OCI-LY1 (cell line): ENCODE data around the gene IKZF1.

Source experiments
- H2AFZ ChIP-seq: fragments of 200-600 bp; sonication (generic), shearing (Covaris generic); 2 replicates; pipeline ENCODE4 v1.6.0; 2014; ENCODE audit warnings: antibody characterized with exemption, mild to moderate bottlenecking, low read length
- H3F3A ChIP-seq: fragments of 200-600 bp; sonication (generic), shearing (Covaris generic); 2 replicates; pipeline ENCODE4 v1.6.0; 2014; ENCODE audit warnings: mild to moderate bottlenecking, antibody characterized with exemption, low read length, moderate library complexity; ENCODE audit not compliant: insufficient read depth
- H3K27ac ChIP-seq: fragments of 200-600 bp; sonication (generic); 2 replicates; pipeline ENCODE4 v1.5.1; 2014; ENCODE audit warnings: low read length, mixed run types, mild to moderate bottlenecking, low read depth; ENCODE audit not compliant: poor library complexity, severe bottlenecking
- H3K27me3 ChIP-seq: fragments of 200-600 bp; sonication (generic); 2 replicates; pipeline ENCODE4 v1.6.0; 2014; ENCODE audit warnings: antibody characterized with exemption, mild to moderate bottlenecking, low read length, moderate library complexity; ENCODE audit not compliant: insufficient read depth
- H3K36me3 ChIP-seq: fragments of 200-600 bp; sonication (generic); 2 replicates; pipeline ENCODE4 v1.6.1; 2014; ENCODE audit warnings: mild to moderate bottlenecking, antibody characterized with exemption, low read length, moderate library complexity, mixed read lengths; ENCODE audit not compliant: insufficient read depth
- H3K4me1 ChIP-seq: fragments of 200-600 bp; sonication (generic); 2 replicates; pipeline ENCODE4 v1.5.1; 2014; ENCODE audit warnings: mild to moderate bottlenecking, low read length, moderate library complexity; ENCODE audit not compliant: insufficient read depth, severe bottlenecking
- H3K4me2 ChIP-seq: fragments of 200-600 bp; sonication (generic), shearing (Covaris generic); 2 replicates; pipeline ENCODE4 v1.6.1; 2014; ENCODE audit warnings: low read length
- H3K4me3 ChIP-seq: fragments of 200-600 bp; sonication (generic); 2 replicates; pipeline ENCODE4 v1.5.1; 2014; ENCODE audit warnings: low read length, low read depth, mild to moderate bottlenecking, mixed read lengths; ENCODE audit not compliant: poor library complexity, severe bottlenecking
- H3K79me2 ChIP-seq: fragments of 200-600 bp; shearing (Covaris generic); 2 replicates; pipeline ENCODE4 v1.6.1; 2016; ENCODE audit warnings: mixed run types, low read length, mixed read lengths; ENCODE audit not compliant: insufficient read depth
- H3K9ac ChIP-seq: fragments of 200-600 bp; sonication (generic), shearing (Covaris generic); 2 replicates; pipeline ENCODE4 v1.6.1; 2014; ENCODE audit warnings: mild to moderate bottlenecking, low read length, mixed read lengths
- H3K9me2 ChIP-seq: fragments of 200-600 bp; sonication (generic), shearing (Covaris generic); 2 replicates; pipeline ENCODE4 v1.6.1; 2014; ENCODE audit warnings: low read depth, mild to moderate bottlenecking, low read length, mixed read lengths
- H3K9me3 ChIP-seq: fragments of 200-600 bp; shearing (Covaris generic); 2 replicates; pipeline ENCODE4 v1.6.1; 2014; ENCODE audit warnings: low read length, mixed read lengths
- H4K20me1 ChIP-seq: fragments of 200-600 bp; sonication (generic), shearing (Covaris generic); 2 replicates; pipeline ENCODE4 v1.6.0; 2016; ENCODE audit warnings: mild to moderate bottlenecking, low read length; ENCODE audit not compliant: insufficient read depth
- CTCF ChIP-seq: fragments of 200-600 bp; sonication (generic), shearing (Covaris generic); IDR thresholded peaks from 2 replicates; pipeline ENCODE4 v1.5.1; 2017; ENCODE audit warnings: mild to moderate bottlenecking, antibody characterized with exemption, low read length, moderate library complexity, mixed read lengths
- EZH2 ChIP-seq: fragments of 200-600 bp; sonication (generic), shearing (Covaris generic); IDR thresholded peaks from 2 replicates; pipeline ENCODE4 v1.8.0; 2017; ENCODE audit warnings: borderline replicate concordance, mixed run types, mild to moderate bottlenecking, antibody characterized with exemption, low read length, moderate library complexity, mixed read lengths

IKZF1 gene

GRCh38 chr7:50275430-50275829 lies 29.1 kb upstream of the IKZF1 start:
- TF ChIP-seq EZH2, result no peak
- TF ChIP-seq CTCF, result no peak
- no peak overlapping the region for H3K4me3 ChIP-seq
- H3K9ac ChIP-seq, result no peak overlapping the region
- H3K4me2 ChIP-seq, result peak overlapping the region; percentile 23; the same call in 1 of the 2 replicates
- H3K36me3 ChIP-seq, result no peaks in the 10 kb centered on the region; the same call in 1 of the 2 replicates
- no peaks in the 10 kb centered on the region for H3K79me2 ChIP-seq
- no peaks in the 10 kb centered on the region for H3K9me2 ChIP-seq
- H4K20me1 ChIP-seq, result no peaks in the 10 kb centered on the region
- H2AFZ ChIP-seq, result no peak overlapping the region
- peaks cover 2% of the 10 kb centered on the region; the same call in 1 of the 2 replicates for H3K9me3 ChIP-seq
- H3K4me1 ChIP-seq, result peaks cover 35% of the 10 kb centered on the region
- H3K27ac ChIP-seq, result no peak overlapping the region
- H3K27me3 ChIP-seq, result no peaks in the 10 kb centered on the region
- H3F3A ChIP-seq, result no peaks in the 10 kb centered on the region

DNA sequence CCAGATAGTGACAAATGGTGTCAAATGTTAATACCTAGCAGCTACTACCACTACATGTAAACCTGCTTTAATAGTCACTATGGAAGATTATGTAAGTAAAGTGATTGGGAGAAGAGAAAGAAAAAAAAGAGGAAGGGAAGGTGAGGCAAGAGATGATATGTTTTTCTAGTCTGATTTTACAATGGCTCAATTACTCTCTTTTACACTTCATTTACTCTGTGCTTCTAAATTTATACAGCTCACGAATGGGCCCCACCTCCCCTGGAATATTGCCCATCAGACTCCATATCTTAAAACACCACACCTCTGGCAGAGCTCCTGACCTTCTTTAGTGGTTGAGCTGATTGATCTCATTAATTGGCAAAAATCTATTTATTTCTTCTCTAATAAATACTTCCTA lies 28.0 kb upstream of the IKZF1 start:
- Histone ChIP-seq H3K27me3 (no peaks in the 10 kb centered on the region), H3K4me3 (no peak overlapping the region), H3K9me3 (no peaks in the 10 kb centered on the region), H3K36me3 (no peaks in the 10 kb centered on the region), H3K9ac (no peak overlapping the region), H3K27ac (no peak overlapping the region), H3K4me1 (peaks cover 36% of the 10 kb centered on the region), H3F3A (no peaks in the 10 kb centered on the region), H2AFZ (no peak overlapping the region), H4K20me1 (no peaks in the 10 kb centered on the region), H3K79me2 (no peaks in the 10 kb centered on the region), H3K9me2 (no peaks in the 10 kb centered on the region), H3K4me2 (no peak overlapping the region)
- TF ChIP-seq CTCF (no peak), EZH2 (no peak)

GRCh38 chr7:50278120-50278519 lies 26.4 kb upstream of the IKZF1 start:
- no peak overlapping the region for H3K27ac ChIP-seq
- H3K79me2 ChIP-seq, result no peaks in the 10 kb centered on the region
- TF ChIP-seq CTCF (no peak), EZH2 (no peak)
- H3K4me3 ChIP-seq, result no peak overlapping the region
- H3K4me2 ChIP-seq, result no peak overlapping the region
- H3K9ac ChIP-seq, result no peak overlapping the region
- peaks cover 40% of the 10 kb centered on the region for H3K4me1 ChIP-seq
- H3F3A ChIP-seq, result no peaks in the 10 kb centered on the region
- no peaks in the 10 kb centered on the region for H3K9me3 ChIP-seq
- no peaks in the 10 kb centered on the region for H4K20me1 ChIP-seq
- H3K9me2 ChIP-seq, result no peaks in the 10 kb centered on the region
- H3K27me3 ChIP-seq, result no peaks in the 10 kb centered on the region
- H2AFZ ChIP-seq, result no peak overlapping the region
- H3K36me3 ChIP-seq, result no peaks in the 10 kb centered on the region
